Measurements from ENCODE around the gene RGL3.
"Not testable (repeated sequence)": the region's sequence is repeated elsewhere in the genome, so short reads cannot be mapped to it uniquely, and the experiment has no call there.

The RGL3 gene

DNA sequence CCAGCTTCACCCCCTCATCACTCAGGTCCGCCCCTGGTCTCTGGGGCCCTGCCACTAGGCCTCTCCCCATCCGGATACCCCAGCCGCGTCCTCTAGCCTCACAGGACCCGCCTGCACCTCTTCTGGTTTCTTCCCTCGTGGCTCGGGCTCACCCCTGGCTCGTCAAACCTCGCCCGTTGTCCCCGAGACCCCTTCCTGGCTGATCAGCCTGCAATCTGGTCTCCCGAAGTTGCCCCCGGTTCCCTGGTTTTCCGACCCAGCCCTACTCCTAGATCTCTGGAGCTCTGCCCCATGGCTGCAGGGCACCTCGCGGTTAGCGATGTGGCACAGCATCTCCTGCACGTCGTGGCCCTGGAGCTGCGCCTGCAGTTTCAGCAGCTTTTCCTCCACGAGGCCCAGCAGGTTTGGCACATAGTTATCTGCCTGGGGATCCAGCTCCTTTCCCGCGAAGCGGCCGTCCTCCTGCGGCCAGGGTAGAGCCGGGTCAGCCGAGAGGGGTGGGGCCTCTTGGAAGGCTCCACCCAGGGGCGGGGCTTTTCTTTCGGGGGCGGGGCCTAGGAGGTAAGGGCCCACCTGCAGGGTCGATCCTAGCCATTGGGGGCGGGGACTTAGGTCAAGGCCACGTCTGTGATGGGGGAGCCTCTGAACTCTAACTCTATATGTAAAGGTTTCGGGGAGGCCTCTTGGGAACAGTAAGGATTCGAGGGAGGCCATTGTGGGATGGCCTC lies 2.4 kb upstream of the RGL3 start:
- DNase-seq (ENCODE audit: low read depth): no peak

DNA sequence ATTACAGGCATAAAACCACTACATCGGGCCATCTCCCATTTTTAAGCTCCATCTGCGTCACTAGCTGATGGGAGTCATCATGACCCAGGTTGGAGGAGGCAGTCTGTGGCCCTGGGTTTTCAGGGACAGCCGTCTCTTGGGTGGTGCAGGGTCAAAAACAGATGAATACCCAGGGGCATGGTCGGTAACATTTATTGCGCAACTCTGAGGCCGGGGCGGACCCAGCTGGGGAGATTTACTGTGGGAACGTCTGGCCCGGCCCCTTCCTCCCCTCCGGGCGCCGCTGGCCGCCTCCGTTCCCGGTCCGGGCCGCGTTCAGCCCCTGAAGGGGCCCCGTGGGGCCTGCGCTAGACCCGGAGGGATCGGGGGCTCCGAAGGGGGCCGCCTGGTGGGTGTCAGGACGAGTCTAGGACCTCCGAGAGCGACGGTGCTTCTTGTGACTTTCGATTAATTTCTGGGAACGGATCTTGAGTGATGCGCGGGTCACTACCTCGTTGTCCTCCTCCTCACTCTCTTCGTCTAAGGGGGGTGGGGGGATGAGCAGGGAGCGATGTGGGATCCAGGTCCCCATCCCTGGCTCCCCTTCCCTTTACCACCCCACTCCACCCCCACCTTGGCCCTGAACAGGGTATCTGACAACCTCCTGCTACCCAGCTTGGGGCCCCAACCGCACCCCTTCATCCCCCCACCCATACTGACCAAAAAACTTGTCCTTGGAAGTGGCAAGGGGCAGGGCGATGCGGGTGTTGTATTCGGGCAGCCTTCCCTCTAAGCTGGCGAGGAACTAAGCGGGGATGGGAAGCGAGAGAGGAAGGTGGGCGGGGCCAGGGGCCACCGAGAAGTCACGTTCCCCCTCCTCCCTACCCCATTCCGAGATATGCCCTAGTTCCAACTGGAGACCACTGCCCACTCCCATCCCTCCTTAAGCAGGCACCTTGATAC lies 1.6 kb upstream of the RGL3 start:
- DNase-seq (ENCODE audit: low read depth): no peak

DNA sequence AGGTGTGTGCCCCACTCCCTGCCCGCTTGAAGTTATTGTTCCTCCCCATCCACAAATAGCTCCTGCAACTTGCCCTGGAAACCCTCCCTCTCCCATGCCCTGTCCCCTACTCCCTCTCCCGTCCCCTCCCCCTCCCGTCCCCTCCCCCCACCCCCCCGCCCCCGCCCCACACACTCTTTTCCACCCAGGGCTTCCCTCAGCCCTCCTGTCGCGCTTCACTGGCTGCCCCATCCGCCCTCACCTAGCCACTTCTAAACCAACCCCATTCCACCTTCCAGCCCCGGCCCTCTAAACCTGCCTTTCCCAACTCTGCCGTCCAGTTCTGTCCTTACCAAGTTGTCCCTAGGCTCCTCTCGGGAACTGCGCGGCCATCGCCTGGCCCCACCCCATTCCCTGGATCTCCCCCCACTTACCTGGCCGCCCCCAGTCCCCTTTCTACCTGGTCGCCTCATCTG lies 993 bp downstream of the RGL3 start:
- no peak for DNase-seq (ENCODE audit: low read depth)

DNA sequence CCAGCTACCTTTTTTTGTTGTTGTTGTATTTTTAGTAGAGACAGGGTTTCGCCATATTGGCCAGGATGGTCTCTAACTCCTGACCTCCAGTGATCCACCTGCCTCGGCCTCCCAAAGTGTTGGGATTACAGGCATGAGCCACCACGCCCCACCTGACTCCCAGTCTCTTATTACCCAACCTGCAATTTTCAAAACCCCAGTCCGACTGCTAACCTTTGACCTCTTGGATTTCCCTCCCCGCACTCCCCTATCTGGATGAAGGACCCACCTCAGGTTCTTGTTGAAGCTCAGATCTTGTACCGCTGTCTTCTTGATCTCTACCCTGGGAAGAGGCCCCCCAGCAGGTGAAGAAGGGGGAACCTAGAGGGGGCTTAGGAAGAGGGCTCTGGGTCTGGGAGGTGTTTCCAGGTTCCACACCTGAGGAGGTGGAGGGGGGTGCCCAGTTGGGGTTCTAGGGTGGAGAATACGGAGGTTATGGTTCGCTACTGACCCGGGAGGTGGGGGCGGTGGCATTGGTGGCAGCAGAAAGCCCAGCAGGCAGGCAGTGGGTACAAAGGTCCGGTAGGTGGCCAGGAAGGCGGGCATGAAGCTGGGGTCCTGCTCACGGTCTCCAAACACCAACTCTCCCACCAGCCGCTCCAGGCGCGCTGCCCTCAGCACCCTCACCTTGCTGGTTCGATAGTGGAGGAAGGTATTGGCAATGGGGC lies 2.6 kb downstream of the RGL3 start:
- DNase-seq (ENCODE audit: low read depth): no peak

DNA sequence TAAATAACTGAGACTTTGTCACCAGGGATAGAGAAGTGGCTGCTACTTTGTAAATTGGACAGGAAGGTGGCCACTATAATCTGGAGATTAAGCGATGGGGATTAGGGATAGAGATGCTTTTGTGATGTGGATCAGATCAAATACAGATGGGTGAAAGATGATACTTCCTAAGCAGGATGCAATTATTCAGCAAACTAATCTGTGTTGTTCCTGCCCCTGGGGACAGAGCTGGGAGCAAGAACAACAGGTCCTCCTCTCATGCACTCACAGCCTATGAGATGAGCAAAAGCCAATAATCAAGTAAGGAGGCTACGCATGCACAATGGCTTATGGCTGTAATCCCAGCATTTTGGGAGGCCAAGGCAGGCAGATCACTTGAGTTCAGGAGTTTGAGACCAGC lies 4.6 kb downstream of the RGL3 start:
- no peak for DNase-seq (ENCODE audit: low read depth)

DNA sequence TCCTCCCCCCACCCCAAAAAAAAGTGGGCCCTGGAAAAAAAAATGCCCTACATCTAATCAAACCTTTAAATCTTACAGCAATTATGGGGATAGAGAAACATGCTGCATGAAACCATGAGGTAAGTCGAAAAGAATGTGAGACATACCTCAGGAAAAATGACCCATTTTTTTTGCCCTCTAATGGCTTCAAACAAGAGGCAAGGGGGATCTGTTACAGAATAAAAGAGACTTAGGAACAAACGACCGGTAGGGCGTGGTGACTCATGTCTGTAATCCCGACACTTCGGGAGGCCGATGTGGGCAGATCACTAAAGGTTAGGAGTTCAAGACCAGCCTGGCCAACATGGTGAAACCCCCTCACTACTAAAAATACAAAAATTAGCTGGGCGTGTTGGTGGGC lies 8.4 kb downstream of the RGL3 start:
- no peak for DNase-seq (ENCODE audit: low read depth)

DNA sequence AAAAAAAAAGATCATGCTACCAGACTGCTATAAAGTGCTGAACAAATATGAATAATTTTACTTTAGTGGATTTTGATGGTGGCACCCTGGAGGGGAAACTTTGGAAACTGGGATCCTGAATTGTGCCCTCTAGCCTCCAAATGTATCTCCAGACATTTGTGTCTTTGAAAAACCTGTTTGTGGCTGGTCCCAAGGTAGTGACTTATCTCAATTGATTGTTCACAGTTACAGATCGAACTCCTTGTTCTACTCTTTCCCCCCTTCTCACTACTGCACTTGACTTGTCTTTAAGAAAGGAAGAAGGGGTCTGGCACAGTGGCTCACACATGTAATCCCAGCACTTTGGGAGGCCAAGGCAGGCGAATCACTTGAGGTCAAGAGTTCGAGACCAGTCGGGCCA lies 10.5 kb downstream of the RGL3 start:
- no peak for DNase-seq (ENCODE audit: low read depth)

DNA sequence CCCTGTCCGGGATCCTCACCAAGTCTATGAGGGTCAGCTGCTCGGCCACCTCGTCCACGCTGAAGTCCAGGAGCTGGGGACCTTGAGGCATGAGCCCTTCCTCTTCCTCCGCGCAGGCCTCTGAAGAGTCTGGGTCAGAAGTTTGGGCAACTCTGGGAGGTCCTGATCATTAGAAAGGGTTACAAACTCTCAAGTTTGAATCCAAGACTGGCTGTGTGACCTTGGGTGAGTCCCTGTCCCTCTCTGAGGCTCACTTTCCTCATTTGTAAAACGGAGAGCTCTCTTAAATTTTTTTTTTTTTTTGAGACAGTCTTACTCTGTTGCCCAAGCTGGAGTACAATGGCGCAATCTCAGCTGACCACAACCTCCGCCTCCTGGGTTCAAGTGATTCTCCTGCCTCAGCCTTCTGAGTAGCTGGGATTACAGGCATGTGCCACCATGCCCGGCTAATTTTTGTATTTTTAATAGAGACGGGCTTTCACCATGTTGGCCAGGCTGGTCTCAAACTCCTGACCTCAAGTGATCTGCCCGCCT lies 12.3 kb downstream of the RGL3 start:
- not testable (repeated sequence) for DNase-seq (ENCODE audit: low read depth)

DNA sequence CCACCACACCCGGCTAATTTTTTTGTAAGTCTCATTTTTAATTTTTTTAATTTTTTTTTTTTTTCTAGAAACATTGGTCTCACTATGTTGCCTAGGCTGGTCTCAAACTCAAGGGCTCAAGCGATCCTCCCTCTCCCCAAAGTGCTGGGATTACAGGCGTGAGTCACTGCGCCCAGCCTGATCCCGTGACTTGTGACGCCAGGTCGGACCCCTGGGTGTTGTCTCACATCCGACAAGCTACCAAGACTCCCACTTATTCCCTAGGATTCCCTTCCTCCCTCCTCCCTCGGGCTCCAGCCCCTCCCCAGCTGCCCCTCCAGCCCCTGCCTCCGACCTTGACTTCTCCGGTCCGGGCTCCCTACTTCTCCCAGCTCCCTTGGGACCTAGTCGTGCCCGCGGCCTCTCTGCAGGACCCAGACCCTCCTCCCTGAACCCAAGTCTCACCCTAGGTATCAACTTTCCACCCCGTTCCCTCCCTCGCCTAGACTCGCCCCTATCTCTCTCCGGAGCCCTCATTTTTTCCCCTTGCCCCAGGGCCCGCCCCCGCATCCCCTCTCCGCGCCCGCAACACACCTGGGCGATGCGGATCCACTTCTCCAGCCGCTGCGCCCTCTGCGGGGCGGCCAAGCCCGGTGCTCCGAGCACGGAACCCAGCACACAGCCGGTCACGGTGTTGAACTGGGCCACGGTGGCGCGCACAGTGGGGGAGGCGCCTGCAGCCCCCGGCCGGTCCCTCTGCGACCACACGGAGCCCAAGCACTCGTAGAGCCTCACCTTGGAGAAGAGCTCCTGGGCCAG lies 13.1 kb downstream of the RGL3 start:
- DNase-seq (ENCODE audit: low read depth): no peak

DNA sequence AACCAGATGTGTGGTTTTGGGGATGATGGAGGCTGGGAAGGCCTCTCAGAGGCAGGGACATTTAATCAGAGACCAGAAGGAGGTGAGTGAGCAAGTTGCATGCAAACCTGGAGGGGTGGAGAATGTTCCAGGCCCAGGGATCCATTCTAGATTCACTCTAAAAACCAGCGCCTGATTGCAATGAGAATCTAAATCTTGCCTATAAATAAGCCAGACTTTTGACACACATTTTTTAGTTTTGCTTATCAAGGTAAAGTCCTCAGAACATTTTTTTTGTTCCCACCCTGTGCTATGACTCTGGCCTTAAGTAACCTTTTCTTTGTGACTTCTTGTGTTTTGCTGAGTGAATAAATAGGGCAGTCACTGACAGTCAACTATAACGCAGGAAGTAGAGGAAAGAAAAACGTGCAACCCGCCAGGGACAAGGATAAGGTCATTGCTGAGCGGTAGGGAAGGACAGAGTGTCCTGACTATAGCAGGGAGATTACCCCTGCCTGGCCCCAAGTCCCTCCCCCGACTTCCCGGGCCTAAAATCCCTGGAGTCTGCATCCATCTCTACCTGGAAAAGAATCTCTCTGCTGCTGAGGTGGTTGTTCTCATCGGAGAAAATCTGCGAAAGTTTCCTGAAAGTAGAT lies 14.4 kb downstream of the RGL3 start:
- DNase-seq (ENCODE audit: low read depth): no peak

DNA sequence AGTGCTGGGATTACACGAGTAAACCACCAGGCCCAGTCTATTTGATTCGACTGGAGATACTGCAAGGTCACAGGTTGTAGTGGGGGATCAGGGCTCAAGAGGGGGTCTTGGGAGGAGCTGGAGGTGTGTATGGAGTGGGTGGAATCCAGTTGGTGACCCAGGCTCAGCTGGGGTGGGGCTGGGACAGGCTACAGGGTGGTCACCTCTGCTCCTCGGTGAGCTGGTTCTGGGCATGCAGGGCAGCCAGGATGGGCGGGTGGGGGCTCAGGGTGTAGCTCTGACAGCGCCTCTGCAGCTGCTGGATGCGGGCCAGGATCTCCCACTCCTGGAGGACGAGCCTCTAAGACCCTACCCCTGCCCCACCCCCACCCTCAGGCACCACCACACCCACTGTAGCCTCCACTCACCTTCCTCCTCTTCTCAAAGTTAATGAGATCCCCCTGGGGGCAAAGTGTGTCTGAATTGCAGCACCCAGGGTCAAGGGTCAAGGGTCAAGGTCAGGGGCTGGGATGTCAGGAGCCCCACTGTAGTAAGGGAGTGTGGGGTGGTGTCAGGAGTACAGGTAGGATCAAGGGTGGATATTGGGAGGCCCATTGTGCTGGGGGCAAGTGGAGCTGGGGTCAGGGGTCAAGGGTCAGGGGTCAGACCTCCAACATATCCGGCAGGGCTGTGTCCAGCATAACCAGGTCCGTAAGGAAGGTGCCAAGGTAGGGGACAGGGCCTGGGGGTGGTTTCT lies 17.1 kb downstream of the RGL3 start:
- no peak for DNase-seq (ENCODE audit: low read depth)

DNA sequence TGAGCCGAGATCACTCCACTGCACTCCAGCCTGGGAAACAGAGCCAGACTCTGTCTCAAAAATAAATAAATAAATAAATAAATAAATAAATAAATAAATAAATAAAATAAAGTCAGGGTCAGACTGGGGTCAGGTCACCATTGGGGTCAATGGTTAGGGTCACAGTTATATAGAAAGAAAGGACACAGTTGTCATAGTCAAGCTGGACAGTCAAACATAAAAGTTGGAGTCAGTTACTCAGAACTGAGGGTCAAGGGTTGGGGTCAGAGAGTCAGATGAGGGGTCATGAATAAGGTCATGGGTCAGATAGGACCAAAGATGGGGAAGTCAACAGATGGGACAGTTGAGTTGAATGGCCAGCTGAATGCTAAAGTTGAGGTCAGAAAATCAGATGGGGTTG lies 18.3 kb downstream of the RGL3 start:
- DNase-seq (ENCODE audit: low read depth): no peak

DNA sequence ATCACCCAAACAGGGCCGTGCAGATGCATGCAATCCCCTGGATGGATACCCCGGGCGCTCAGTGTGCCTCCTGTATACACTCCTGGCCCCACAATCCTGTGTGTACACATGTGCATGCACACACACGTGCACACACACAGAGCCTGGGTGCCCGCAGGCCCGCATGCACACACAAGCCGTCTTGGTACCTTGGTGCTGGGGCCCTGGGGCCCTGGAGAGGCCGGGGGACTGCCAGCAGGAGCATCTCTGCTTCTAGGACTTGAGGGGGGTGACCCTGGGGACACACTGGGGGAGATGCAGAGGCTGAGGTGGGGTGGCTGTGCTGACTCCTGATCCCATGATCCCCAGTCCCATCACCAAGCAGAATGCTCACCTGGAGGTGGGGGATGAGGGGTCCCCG lies 19.4 kb downstream of the RGL3 start:
- DNase-seq (ENCODE audit: low read depth): no peak

DNA sequence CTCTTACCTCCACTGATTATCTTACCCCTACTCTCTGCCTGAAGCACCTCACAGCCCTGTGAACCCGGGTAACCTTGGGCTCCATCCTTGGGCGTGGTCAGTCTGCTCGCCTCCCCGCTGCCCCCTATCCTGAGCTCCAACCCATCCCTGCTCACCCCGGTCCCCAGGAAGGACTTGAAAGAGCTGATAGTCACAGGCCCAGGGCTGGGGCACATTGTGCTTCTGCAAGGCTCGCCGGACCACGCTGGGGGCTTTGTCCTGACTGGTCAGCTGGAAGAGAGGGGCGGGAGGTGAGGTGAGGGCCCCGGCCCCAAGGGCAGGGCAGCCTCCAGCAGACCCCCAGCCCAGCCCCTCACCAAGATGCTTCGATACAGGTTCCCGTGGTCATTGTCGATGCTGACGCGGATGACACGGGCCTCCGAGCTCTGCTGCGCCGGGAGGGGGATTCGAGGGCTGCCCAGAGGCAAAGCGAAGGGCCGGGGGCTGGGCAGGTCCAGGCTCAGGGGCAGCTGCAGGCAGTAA lies 22.0 kb downstream of the RGL3 start:
- DNase-seq (ENCODE audit: low read depth): no peak

DNA sequence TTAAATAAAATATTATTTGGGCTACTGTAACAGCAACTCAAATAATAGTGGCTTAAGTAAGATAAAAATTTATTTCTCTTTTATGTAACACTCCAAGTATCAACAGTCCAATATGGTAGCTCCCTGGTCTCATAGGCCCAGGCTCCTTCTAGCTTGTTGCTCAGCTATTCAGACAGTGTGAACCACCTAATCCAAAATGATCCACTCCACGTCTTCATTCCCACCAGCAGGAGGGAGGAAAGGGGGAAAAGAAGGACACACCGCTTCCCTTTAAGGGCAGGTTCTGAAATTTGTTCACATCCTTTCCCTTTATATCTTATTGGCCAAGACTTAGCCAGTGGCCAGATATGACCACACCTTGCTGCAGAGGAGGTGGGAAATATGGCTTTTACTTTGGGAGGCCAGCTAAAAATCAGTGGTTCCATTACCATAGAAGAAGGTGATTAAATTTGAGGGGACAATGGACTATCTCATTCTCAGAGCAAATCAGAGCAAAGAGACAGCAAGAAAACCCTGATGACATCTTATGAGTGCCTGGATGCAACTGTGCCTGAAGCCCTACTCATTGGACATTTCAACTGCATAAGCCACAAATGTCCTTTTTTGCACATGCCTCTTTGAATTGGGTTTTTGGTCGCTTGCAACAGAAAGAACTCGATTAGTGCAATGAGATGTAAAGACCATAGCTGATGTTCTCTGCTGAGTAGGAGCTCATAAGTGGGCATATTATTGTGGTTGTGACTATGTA lies 28.0 kb downstream of the RGL3 start:
- no peak for DNase-seq (ENCODE audit: low read depth)

DNA sequence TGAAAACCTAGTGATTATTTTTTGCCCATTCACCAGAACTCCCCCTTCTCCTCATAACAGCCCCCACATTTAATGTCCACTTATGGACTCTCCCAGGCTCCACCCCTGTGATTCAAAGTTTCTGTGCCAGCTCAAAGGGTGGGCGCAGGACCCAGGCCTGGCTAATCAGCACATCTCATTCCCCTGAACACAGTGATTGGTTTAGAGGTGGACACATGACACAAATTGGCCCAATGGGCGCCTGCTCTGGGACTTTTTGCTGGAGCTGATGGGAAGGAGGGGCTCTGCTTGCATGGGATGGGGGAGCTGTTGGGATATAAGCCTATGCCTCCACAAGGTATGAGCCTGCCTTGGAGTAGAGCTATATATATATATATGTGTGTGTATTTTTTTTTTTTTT lies 28.8 kb downstream of the RGL3 start:
- DNase-seq (ENCODE audit: low read depth): no peak

DNA sequence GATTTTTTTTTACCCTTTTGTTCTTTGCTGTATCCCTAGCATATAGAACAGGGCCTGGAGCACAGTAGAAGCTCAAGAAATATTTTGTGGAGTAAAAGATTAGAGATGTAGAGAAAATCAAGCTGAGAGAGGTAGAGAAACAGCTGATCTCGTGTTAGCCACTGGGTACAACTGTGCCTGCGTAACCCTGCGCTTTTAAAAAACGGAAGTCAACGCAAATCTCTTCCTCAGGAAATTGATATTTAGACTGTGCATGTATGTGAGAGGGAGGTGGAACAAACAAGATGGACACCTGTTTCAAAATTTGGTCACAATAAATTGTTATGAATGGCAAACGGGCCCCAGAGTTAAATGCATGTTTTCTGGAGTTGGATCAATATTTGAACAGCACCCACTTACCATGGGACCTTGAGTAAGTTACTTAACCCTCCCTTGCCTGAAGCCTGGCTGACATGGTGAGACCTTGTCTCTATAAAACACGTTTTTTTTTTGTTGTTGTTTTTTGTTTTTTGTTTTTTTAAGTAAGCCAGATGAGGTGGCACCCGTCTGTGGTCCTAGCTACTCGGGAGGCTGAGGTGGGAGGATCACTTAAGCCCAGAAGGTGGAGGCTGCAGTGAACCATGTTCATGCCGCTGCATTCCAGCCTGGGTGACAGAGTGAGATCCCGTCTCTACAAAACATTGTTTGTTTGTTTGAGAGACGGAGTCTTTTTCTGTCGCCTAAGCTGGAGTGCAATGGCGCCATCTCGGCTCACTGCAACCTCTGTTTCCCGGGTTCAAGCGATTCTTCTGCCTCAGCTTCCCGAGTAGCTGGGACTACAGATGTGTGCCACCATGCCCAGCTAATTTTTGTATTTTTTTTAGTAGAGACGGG lies 31.7 kb downstream of the RGL3 start:
- no peak for DNase-seq (ENCODE audit: low read depth)

DNA sequence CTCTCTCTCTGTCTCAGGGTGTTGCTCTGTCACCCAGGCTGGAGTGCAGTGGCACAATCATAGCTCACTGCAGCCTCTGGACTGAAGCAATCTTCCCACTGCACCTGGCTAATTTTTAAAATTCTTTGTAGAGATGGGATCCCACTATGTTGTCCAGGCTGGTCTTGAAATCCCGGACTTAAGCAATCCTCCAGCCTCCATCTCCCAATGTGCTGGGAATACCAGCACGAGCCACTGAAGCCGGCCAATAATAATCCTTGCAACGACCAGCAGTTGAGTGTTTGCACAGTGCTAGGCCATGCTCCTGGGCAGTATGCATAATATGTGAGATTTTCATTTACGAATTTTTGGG lies 34.4 kb downstream of the RGL3 start:
- DNase-seq (ENCODE audit: low read depth): no peak

DNA sequence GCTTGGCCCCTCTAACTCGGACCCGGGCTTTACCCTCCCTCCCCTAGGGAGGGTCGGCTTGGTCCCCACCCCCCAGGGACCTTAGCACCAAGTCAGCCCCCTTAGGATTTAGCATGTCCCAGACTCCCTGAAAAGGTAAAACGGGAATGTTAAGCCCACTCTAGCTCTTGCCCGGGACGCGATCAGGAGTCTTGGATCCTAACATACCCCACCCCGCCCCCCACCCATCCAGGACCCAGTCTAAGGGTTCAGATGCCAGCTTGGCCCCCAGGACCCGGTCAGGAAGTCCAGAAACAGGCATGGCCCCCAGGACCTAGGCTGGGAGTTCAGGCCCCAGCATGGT lies 35.4 kb downstream of the RGL3 start:
- no peak for DNase-seq (ENCODE audit: low read depth)

Measured in GM04503 (cell line).